ENCODE results near the gene ELP2.
"Not testable (repeated sequence)": the region's sequence is repeated elsewhere in the genome, so short reads cannot be mapped to it uniquely, and the experiment has no call there.

ELP2 gene

GRCh38 chr18:36160959-36161371 lies 31.3 kb downstream of the ELP2 start:
- DNase-seq, result no peak

- no peak for DNase-seq
Observed at GRCh38 chr18:36162981-36163380, 33.3 kb downstream of the ELP2 start.

GRCh38 chr18:36167692-36168218 lies 38.1 kb downstream of the ELP2 start:
- no peak for DNase-seq

- not testable (repeated sequence) for DNase-seq
Observed at GRCh38 chr18:36168296-36168695, 38.6 kb downstream of the ELP2 start.

- no peak for DNase-seq
Observed at GRCh38 chr18:36169938-36170337, 40.2 kb downstream of the ELP2 start.

- no peak for DNase-seq
Observed at GRCh38 chr18:36175481-36175880, 45.8 kb downstream of the ELP2 start.

GRCh38 chr18:36176177-36176584 lies 46.5 kb downstream of the ELP2 start:
- DNase-seq, result no peak

- no peak for DNase-seq
Observed at GRCh38 chr18:36176711-36177110, 47.0 kb downstream of the ELP2 start.

GRCh38 chr18:36177913-36178312 lies 48.2 kb downstream of the ELP2 start:
- no peak for DNase-seq

GRCh38 chr18:36179562-36180355 lies 50.1 kb downstream of the ELP2 start:
- DNase-seq, result peak; percentile 69

GRCh38 chr18:36181441-36181840 lies 51.7 kb downstream of the ELP2 start:
- no peak for DNase-seq

- DNase-seq, result no peak
Observed at GRCh38 chr18:36181898-36182506, 52.3 kb downstream of the ELP2 start.

GRCh38 chr18:36183033-36183432 lies 53.3 kb downstream of the ELP2 start:
- no peak for DNase-seq

GRCh38 chr18:36183987-36184386 lies 54.3 kb downstream of the ELP2 start:
- no peak for DNase-seq

- DNase-seq, result no peak
Observed at GRCh38 chr18:36185157-36185556, 55.5 kb downstream of the ELP2 start.

- DNase-seq, result no peak
Observed at GRCh38 chr18:36185901-36186460, 56.3 kb downstream of the ELP2 start.

- peak; percentile 19 for DNase-seq
Observed at GRCh38 chr18:36186461-36187192, 56.9 kb downstream of the ELP2 start.

- peak; percentile 46 for DNase-seq
Observed at GRCh38 chr18:36187193-36187825, 57.6 kb downstream of the ELP2 start, which contains the start of gene MOCOS. Gene MOCOS (plus strand): TSS chr18:36187497. CDS start chr18:36187540, 43 bp downstream.

- DNase-seq, result no peak
Observed at GRCh38 chr18:36187826-36188721, 58.4 kb downstream of the ELP2 start.

GRCh38 chr18:36188916-36189315 lies 59.2 kb downstream of the ELP2 start:
- no peak for DNase-seq

GRCh38 chr18:36189486-36189885 lies 59.8 kb downstream of the ELP2 start:
- DNase-seq, result no peak

GRCh38 chr18:36191286-36191685 lies 61.6 kb downstream of the ELP2 start:
- no peak for DNase-seq

Data from hematopoietic multipotent progenitor cell treated with erythropoietin and hydrocortisone succinate and interleukin-3 and kit ligand, for 6 days (in vitro differentiated cells).